ENCODE measurements around the gene ORAI3. TPM values are rescaled to one million over a fixed set of nuclear protein-coding genes. Genes with fewer than 3 reads are reported as not detected.

Gene ORAI3
- total RNA-seq, 4 donors from 2014 or later, result 50.7 to 58.4 (median 52.9) TPM

DNA sequence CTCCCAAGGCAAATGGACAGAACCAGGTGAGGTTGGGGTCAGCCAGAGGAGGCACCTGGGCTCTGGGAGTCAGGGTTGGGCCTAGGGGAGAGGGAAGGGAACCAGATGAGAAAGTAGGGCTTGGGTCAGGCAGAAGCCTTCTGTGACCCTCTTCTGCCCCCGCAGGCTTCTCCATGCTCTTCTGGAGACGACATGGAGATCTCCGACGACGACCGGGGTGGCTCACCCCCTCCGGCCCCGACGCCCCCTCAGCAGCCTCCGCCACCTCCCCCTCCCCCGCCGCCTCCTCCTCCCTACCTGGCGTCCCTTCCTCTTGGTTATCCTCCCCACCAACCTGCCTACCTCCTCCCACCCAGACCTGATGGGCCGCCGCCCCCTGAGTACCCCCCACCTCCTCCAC lies 16.6 kb downstream of the ORAI3 start:
- Histone ChIP-seq H3K27ac (no peak overlapping the region), H3K4me1 (no peaks in the 10 kb centered on the region), H3K36me3 (peaks cover 0 to 100% (median 31%) of the 10 kb centered on the region in 3 donors), H3K4me3 (no peak overlapping the region), H3K9me3 (no peaks in the 10 kb centered on the region), H3K27me3 (no peaks in the 10 kb centered on the region)
- no peak for DNase-seq (ENCODE audit: low spot score in 2 of 2)
- WGBS, 2 donors, result 84 to 87% methylated on average over 15 of the region's 15 CpGs
- no peak for TF ChIP-seq EP300 (IDR thresholded peaks at IDR 0.05)
- TF ChIP-seq POLR2A (IDR thresholded peaks at IDR 0.05), result no peak
- TF ChIP-seq, protein P1, sequence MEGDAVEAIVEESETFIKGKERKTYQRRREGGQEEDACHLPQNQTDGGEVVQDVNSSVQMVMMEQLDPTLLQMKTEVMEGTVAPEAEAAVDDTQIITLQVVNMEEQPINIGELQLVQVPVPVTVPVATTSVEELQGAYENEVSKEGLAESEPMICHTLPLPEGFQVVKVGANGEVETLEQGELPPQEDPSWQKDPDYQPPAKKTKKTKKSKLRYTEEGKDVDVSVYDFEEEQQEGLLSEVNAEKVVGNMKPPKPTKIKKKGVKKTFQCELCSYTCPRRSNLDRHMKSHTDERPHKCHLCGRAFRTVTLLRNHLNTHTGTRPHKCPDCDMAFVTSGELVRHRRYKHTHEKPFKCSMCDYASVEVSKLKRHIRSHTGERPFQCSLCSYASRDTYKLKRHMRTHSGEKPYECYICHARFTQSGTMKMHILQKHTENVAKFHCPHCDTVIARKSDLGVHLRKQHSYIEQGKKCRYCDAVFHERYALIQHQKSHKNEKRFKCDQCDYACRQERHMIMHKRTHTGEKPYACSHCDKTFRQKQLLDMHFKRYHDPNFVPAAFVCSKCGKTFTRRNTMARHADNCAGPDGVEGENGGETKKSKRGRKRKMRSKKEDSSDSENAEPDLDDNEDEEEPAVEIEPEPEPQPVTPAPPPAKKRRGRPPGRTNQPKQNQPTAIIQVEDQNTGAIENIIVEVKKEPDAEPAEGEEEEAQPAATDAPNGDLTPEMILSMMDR (IDR thresholded peaks at IDR 0.05), result no peak

DNA sequence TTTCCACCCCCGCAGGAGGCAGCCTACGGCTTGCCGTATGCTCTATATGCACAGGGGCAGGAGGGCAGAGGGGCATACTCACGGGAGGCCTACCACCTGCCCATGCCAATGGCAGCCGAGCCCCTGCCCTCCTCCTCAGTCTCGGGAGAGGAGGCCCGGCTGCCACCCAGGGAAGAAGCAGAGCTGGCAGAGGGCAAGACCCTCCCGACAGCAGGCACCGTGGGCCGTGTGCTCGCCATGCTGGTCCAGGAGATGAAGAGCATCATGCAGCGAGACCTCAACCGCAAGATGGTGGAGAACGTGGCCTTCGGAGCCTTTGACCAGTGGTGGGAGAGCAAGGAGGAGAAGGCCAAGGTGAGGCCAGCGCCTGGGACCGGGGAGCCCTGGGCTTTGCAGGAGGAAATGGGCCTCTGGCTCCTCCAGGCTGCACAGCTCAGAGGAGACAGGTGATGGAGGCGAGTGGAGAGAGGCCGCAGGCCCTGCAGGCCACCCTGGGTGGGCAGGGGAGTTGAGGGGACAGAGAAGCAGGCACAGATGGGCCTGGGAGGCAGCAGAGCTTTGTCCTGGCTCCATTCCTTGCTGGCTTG lies 17.3 kb downstream of the ORAI3 start:
- no peaks in the 10 kb centered on the region for H3K27me3 ChIP-seq
- no peaks in the 10 kb centered on the region for H3K4me1 ChIP-seq
- no peak for DNase-seq (ENCODE audit: low spot score in 2 of 2)
- no peak overlapping the region for H3K4me3 ChIP-seq
- TF ChIP-seq EP300 (IDR thresholded peaks at IDR 0.05), result no peak
- no peak for TF ChIP-seq POLR2A (IDR thresholded peaks at IDR 0.05)
- TF ChIP-seq, protein P1 (IDR thresholded peaks at IDR 0.05), result no peak
- no peak overlapping the region for H3K27ac ChIP-seq
- 93 to 94% methylated on average over 16 to 17 of the region's 19 CpGs for WGBS, 2 donors
- no peaks in the 10 kb centered on the region for H3K9me3 ChIP-seq
- H3K36me3 ChIP-seq, result peaks cover 0 to 100% (median 36%) of the 10 kb centered on the region in 3 donors

DNA sequence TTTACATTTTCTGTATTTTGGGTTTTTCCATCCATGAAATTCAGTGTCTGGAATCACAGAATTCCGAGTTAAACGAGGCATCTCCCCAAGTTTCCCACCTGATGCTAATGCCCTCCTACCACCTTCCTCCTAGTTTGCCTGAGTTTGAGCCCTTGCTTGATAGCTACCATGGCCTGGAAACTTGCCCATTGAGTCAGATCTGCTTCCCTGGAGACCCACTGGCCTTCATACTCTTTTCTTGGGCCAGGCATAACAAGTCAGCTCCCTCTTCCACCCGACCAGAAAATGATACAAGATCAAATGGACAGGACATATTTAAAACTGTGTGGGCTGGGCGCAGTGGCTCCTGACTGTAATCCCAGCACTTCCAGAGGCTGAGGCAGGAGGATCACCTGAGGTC lies 18.9 kb downstream of the ORAI3 start:
- Histone ChIP-seq H3K36me3 (peaks cover 0 to 100% (median 51%) of the 10 kb centered on the region in 3 donors), H3K27ac (no peak overlapping the region), H3K4me3 (no peak overlapping the region), H3K4me1 (no peaks in the 10 kb centered on the region), H3K27me3 (no peaks in the 10 kb centered on the region), H3K9me3 (no peaks in the 10 kb centered on the region)
- 89 to 90% methylated on average over 4 of the region's 4 CpGs for WGBS, 2 donors
- TF ChIP-seq POLR2A (IDR thresholded peaks at IDR 0.05) (no peak), EP300 (IDR thresholded peaks at IDR 0.05) (no peak)
- TF ChIP-seq, protein P1 (IDR thresholded peaks at IDR 0.05), result no peak
- no peak for DNase-seq (ENCODE audit: low spot score in 2 of 2)

DNA sequence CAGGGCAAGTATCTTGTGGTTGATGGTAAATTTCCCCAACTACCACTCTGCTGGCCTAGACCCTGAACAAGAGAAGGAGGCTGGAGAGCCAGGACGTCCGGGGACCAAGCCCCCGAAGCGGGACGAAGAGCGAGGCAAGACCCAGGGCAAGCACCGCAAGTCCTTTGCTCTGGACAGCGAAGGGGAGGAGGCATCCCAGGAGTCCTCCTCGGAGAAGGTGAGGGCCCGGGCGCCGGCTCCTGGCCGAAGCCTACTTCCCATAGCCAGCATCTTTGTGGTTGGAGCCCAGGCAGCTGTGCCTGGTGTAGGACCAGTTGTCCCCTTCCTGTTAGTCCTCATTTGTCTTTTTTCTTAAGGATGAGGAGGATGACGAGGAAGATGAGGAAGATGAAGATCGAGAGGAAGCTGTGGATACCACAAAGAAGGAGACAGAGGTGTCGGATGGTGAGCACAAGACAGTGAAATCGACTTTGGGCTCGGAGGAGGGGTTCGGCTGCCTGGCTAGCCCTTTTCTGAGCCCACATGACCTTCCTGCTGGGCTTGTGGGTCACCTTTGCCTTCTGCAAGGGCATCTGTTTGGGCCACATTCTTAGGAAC lies 20.5 kb downstream of the ORAI3 start:
- no peak for TF ChIP-seq POLR2A (IDR thresholded peaks at IDR 0.05)
- TF ChIP-seq EP300 (IDR thresholded peaks at IDR 0.05), result no peak
- TF ChIP-seq, protein P1 (IDR thresholded peaks at IDR 0.05), result no peak
- no peak for DNase-seq (ENCODE audit: low spot score in 2 of 2)
- Histone ChIP-seq H3K36me3 (peaks cover 3 to 100% (median 47%) of the 10 kb centered on the region in 3 donors), H3K4me3 (no peak overlapping the region), H3K9me3 (no peaks in the 10 kb centered on the region), H3K27me3 (no peaks in the 10 kb centered on the region), H3K4me1 (no peaks in the 10 kb centered on the region), H3K27ac (no peak overlapping the region)
- 91 to 92% methylated on average over 19 of the region's 19 CpGs for WGBS, 2 donors

DNA sequence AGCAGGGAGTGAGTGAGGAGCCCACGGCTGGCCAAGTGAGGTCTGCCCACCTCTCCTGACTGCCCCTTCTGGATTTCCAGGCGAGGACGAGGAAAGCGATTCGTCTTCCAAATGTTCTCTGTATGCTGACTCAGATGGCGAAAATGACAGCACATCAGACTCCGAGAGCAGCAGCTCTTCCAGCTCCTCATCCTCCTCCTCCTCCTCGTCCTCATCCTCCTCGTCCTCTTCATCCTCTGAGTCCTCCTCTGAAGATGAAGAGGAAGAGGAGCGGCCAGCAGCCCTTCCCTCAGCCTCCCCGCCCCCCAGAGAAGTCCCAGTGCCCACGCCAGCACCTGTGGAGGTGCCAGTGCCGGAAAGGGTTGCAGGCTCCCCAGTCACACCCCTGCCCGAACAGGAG lies 22.4 kb downstream of the ORAI3 start:
- WGBS, 2 donors, result 93 to 96% methylated on average over 14 of the region's 14 CpGs
- Histone ChIP-seq H3K27ac (no peak overlapping the region), H3K36me3 (peaks cover 3 to 100% (median 37%) of the 10 kb centered on the region in 3 donors), H3K27me3 (no peaks in the 10 kb centered on the region), H3K9me3 (no peaks in the 10 kb centered on the region), H3K4me1 (no peaks in the 10 kb centered on the region), H3K4me3 (no peak overlapping the region)
- TF ChIP-seq, protein P1 (IDR thresholded peaks at IDR 0.05), result no peak
- TF ChIP-seq EP300 (IDR thresholded peaks at IDR 0.05) (no peak), POLR2A (IDR thresholded peaks at IDR 0.05) (no peak)
- no peak for DNase-seq (ENCODE audit: low spot score in 2 of 2)
